A549 (cell line): Measurements from ENCODE around the gene GPATCH8.

Experiments
- POLR2A ChIP-seq: IDR thresholded peaks from 2 replicates; pipeline ENCODE4 v1.6.1; 2012; ENCODE audit warnings: mild to moderate bottlenecking, low read length
- SMC3 ChIP-seq: fragments of >200 bp; sonication (Bioruptor Twin); formaldehyde crosslinking; IDR thresholded peaks from 3 replicates; pipeline ENCODE4 v1.6.1; 2018; ENCODE audit warnings: inconsistent platforms
- ZC3H11A ChIP-seq: fragments of 450-650 bp; IDR thresholded peaks from 2 replicates; pipeline ENCODE4 v1.6.1; 2014; ENCODE audit warnings: antibody characterized with exemption, mild to moderate bottlenecking

GRCh38 chr17:44527954-44528353 is 24.7 kb upstream of the GPATCH8 start:
- no peak for TF ChIP-seq SMC3
- TF ChIP-seq ZC3H11A, result no peak
- TF ChIP-seq POLR2A, result no peak
